HTERT RPE-1 (cell line): ENCODE results near the gene MPV17L2.

Experiments
- in situ Hi-C: fragments of 300-500 bp; cut with MboI; formaldehyde crosslinking; loops from 4 replicates; pipeline ENCODE4 v1.14.3; 2020; ENCODE audit warnings: low sequenced_read_pairs

The MPV17L2 gene

GRCh38 chr19:18214779-18215433 lies 21.9 kb downstream of the MPV17L2 start:
- in situ Hi-C loops: no loop called here

DNA sequence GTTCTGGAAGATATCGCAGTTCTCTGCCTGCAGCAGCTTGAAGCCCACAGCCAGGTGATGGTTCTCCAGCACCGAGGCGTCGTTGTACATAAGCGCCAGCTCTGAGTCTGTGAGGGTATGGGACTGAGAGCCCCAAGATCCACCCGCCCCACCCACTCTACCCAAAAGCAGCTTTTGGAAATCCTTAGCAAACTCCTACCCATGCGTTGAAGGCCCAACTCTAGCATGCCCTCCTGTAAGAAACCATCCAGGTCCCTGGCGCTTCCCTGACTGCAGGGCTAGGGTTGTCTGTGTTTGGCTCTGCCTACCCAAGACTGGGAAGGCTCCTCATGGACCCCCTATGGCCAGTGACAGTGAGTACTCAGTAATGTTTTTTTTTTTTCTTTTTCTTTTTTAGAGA lies 23.8 kb downstream of the MPV17L2 start:
- in situ Hi-C loops: no loop called here

GRCh38 chr19:18218159-18218558 lies 25.1 kb downstream of the MPV17L2 start:
- in situ Hi-C loops: no loop called here

DNA sequence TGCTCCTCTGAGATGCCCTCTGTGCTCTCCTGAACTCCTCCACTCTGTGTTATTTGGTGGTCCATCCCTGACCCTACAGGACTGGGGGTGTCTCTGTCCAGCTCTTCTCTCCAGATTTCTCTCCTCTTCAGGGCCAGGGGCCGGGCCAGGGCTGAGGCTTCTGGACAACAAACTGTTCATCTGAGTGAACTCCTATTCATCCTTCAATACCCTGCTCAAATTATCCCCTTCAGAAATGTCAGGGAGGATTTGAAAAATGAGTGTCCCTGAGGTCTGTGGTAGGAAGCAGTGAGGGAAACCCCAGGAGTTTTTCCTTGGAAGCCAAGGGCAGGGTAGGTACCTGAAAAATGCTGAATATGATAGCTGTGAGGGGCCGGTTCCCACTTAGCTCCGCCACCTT lies 25.6 kb downstream of the MPV17L2 start:
- in situ Hi-C loops: no loop called here

DNA sequence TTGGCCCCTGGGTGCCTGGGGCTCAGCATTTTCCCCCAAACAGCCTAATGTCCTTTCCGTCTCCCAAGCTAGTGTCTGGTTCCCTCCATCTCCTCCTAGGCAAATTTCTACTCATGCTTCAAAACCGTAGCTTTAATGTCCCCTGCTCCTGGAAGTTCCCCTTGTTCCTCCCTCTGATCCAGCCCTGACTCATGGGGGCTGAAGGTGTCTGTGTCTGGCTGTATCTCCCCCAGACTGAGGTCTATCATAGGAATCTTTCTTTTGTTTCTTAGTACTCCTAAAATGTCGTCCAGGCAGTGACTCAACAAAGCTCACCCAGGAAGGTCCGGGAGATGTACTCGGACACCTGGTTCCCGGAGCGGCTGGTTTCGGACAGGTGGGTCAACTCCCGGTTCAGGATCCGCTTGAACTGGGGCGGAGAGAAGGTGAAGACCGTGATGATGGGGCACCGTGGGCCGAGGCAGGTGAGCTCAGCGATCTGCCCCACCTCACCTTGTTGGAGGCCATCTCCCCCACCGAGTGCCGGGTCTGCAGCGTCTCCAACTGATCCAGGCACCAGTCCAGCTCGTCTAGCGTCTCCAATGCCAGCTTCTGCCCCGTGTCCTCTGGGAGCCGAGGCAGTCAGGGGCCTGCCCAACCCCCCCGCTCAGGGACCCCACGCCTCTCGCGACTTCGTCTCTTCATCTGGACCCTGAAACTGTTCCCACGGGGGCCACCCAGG lies 27.1 kb downstream of the MPV17L2 start:
- in situ Hi-C loops: no loop called here

GRCh38 chr19:18220632-18221275 lies 27.7 kb downstream of the MPV17L2 start:
- in situ Hi-C loops: no loop called here

GRCh38 chr19:18221815-18222725 lies 29.1 kb downstream of the MPV17L2 start:
- in situ Hi-C loops: no loop called here

DNA sequence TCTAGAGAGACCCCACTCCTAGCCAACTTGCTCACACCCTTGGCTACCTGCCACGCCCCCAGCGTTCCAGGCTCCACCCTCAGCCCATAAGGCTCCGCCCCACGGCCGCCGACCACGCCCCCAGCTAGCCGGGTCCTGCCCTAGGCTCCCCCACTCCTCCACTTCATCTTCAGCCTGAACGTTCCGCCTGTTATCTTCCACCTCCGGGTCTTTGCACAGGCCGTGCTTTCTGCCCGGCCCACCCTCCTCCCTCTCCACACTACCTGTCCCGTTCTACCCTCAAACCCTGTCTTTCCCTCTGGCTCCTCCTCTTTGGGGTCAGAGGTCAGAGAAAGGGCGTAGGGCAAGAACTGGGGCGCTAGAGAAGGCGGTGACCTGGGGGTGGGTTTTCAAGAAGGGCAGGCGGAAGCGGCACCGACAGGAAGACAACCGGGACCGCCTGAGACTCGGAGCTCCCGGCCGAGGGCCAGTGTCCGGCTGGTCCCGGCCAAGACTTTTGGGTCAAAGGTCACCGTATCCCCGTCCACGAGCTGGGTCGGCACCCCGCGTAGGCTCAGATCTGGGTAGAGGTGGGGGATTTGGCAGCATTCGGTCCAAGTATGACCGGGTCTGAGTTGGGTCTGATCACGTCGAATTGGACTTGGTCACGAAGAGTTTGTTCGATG lies 31.0 kb downstream of the MPV17L2 start:
- in situ Hi-C loops: no loop called here

DNA sequence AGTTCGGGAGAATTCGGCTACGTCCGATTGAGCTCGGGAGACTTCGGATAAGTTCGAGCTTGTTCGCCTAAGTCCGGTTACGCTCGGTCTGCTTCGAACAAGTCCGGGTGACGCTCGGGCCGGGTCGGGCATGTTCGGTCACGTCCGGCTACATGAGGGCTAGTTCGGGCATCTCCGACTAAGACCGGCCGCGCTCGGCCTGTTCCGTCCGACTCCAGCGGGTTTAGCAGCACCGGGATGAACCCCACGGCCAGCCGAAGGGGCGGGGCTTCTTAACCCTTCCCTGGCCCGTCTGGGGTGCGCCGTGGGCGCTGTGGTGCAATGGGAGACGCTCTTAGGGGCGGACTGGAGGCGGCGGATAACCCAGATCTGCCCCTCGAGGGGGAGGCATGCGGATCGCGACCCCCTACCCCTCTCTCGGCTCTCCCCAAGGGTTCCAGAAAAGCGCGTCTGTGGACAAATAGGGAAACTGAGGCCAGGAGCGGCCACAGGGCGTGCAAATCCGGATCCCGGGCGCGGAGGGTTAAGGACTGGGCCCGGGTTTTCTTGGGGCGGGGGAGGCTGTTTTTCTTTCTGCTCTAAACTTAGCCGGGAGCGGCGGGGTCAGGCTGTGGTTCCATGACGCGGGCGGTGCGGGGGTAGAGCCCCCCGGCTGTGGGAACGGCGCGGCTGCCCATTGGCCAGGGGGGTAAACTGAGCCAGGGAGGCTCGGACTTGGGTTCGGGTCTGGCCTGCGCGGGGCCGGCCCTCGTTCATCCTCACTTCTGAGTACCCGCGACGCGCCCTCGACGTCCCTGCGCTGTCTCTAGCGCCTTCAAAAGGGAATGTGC lies 31.7 kb downstream of the MPV17L2 start:
- in situ Hi-C loops: no loop called here

GRCh38 chr19:18225355-18225701 lies 32.3 kb downstream of the MPV17L2 start:
- in situ Hi-C loops: no loop called here

- in situ Hi-C loops: no loop called here
Observed at GRCh38 chr19:18225702-18226468, 32.9 kb downstream of the MPV17L2 start, which contains the start of gene PDE4C. Gene PDE4C (minus strand): TSS chr19:18226438. CDS start chr19:18226415, 23 bp downstream.

GRCh38 chr19:18226956-18227780 lies 34.1 kb downstream of the MPV17L2 start:
- in situ Hi-C loops: no loop called here

DNA sequence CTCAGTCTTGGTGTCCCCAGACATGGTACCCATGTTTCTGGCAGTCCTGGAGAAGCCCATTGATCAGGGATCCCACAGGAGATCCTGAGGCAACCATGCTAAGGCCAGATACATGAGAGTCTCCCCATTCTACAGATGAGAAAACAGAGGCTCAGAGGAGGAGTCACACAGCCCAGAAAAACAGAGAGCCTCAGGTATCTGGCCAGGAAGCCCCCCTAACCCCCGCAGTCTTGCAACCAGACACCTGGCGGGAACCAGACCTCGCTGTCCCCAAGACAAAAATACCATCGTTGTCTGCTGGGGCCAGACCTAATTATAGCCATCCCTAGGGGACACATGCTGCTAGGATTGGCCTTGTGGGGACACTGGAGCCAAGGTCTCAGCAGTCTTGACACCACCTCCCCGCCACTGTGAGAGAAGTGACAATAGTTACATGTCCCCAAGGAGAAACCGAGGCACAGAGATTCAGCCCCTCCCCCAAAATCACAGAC lies 34.8 kb downstream of the MPV17L2 start:
- in situ Hi-C loops: no loop called here

GRCh38 chr19:18229474-18229873 lies 36.5 kb downstream of the MPV17L2 start:
- in situ Hi-C loops: no loop called here

GRCh38 chr19:18229915-18230314 lies 36.9 kb downstream of the MPV17L2 start:
- in situ Hi-C loops: no loop called here

GRCh38 chr19:18230941-18231734 lies 38.1 kb downstream of the MPV17L2 start:
- in situ Hi-C loops: no loop called here

- in situ Hi-C loops: no loop called here
Observed at GRCh38 chr19:18231775-18232174, 38.8 kb downstream of the MPV17L2 start.
